Gastroesophageal sphincter (tissue), 2 donors: ENCODE results near the gene HAVCR2.

Source experiments
- POLR2A ChIP-seq, 2 donors: fragments of 450-650 bp; IDR thresholded peaks; one replicate each; pipeline ENCODE4 v1.6.1; 2017; ENCODE audit warnings: antibody characterized with exemption in 2 of 2, mild to moderate bottlenecking in 2 of 2, moderate library complexity in 1 of 2
- POLR2AphosphoS5 ChIP-seq: sonication (generic); formaldehyde crosslinking; IDR thresholded peaks from one replicate; pipeline ENCODE4 v1.6.1; 2017; ENCODE audit warnings: antibody characterized with exemption

DNA sequence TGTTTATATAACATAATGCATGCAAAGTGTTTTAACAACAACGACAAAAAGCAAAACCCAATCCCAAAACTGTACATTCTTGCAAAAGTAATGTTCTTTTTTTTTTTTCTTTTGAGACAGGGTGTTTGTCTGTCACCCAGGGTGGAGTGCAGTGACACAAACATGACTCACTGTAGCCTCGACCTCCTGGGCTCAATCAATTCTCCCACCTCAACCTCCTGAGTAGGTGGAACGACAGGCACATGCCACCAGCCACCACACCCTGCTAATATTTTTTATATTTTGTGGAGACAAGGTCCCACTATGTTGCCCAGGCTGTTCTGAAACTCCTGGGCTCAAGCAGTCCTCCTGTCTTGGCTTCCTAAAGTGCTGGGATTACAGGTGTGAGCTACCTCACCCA is 36.3 kb downstream of the HAVCR2 start:
- TF ChIP-seq POLR2AphosphoS5 (no peak), POLR2A (IDR thresholded peaks at IDR 0.05) (no peak)
